SU-DHL-6 (cell line): ENCODE results near the gene PLK5.

Experiments used
- H2AFZ ChIP-seq: fragments of 200-600 bp; sonication (generic); 2 replicates; pipeline ENCODE4 v1.6.1; 2014; ENCODE audit warnings: low read depth, mild to moderate bottlenecking, moderate library complexity, mixed read lengths, antibody characterized with exemption, low read length; ENCODE audit not compliant: severe bottlenecking
- H3F3A ChIP-seq: fragments of 200-600 bp; shearing (Covaris generic); 2 replicates; pipeline ENCODE4 v1.6.0; 2016; ENCODE audit warnings: antibody characterized with exemption, mild to moderate bottlenecking; ENCODE audit not compliant: insufficient read depth
- H3K27ac ChIP-seq: fragments of 200-600 bp; sonication (generic); 2 replicates; pipeline ENCODE4 v1.5.1; 2016; ENCODE audit warnings: low read depth, mild to moderate bottlenecking, low read length, moderate library complexity, mixed read lengths
- H3K27me3 ChIP-seq: fragments of 200-600 bp; sonication (generic), shearing (Covaris generic); 2 replicates; pipeline ENCODE4 v1.6.0; 2014; ENCODE audit warnings: mild to moderate bottlenecking, low read length
- H3K36me3 ChIP-seq: fragments of 200-600 bp; sonication (generic); 2 replicates; pipeline ENCODE4 v1.6.1; 2014; ENCODE audit warnings: mild to moderate bottlenecking, low read length, mixed read lengths
- H3K4me2 ChIP-seq: fragments of 300-600, 200-600 bp; shearing (Covaris generic), sonication (generic); 2 replicates; pipeline ENCODE4 v1.6.0; 2014; ENCODE audit warnings: low read length, low read depth, mild to moderate bottlenecking; ENCODE audit not compliant: poor library complexity, severe bottlenecking
- H3K4me3 ChIP-seq: fragments of 200-600 bp; sonication (generic); 2 replicates; pipeline ENCODE4 v1.5.1; 2014; ENCODE audit warnings: antibody characterized with exemption, low read length, mild to moderate bottlenecking, mixed read lengths; ENCODE audit not compliant: insufficient read depth, poor library complexity, severe bottlenecking
- H3K79me2 ChIP-seq: fragments of 200-600 bp; sonication (generic); 2 replicates; pipeline ENCODE4 v1.6.1; 2014; ENCODE audit warnings: mild to moderate bottlenecking, low read length, moderate library complexity; ENCODE audit not compliant: insufficient read depth
- H3K9ac ChIP-seq: fragments of 200-600 bp; sonication (generic); 2 replicates; pipeline ENCODE4 v1.7.0; 2014; ENCODE audit warnings: mild to moderate bottlenecking, low read length
- H3K9me2 ChIP-seq: fragments of 200-600 bp; sonication (generic); replicated peaks from 2 replicates; pipeline ENCODE4 v1.6.1; 2014; ENCODE audit warnings: low read length; ENCODE audit not compliant: insufficient read depth
- H3K9me3 ChIP-seq: fragments of 200-600 bp; sonication (generic); 2 replicates; pipeline ENCODE4 v1.6.1; 2014; ENCODE audit warnings: low read length, mixed read lengths; ENCODE audit not compliant: insufficient read depth
- H4K20me1 ChIP-seq: fragments of 200-600 bp; sonication (generic); 2 replicates; pipeline ENCODE4 v1.6.1; 2014; ENCODE audit warnings: low read depth, mild to moderate bottlenecking, antibody characterized with exemption, low read length, moderate library complexity, mixed read lengths
- CTCF ChIP-seq: fragments of 200-600 bp; sonication (generic); IDR thresholded peaks from one replicate; pipeline ENCODE4 v1.5.1; 2017; ENCODE audit warnings: antibody characterized with exemption, mild to moderate bottlenecking, low read length, moderate library complexity; ENCODE audit not compliant: insufficient read depth, poor library complexity, severe bottlenecking
- EZH2phosphoT487 ChIP-seq: fragments of 200-600 bp; sonication (generic), shearing (Covaris generic); conservative IDR thresholded peaks from 2 replicates; pipeline ENCODE4 v1.6.1; 2018; ENCODE audit warnings: mild to moderate bottlenecking, antibody characterized with exemption, low read length, moderate library complexity, mixed read lengths

Gene PLK5

GRCh38 chr19:1585243-1585580, 61.3 kb downstream of the PLK5 start:
- peaks cover 4% of the 10 kb centered on the region; the same call in 1 of the 2 replicates for H4K20me1 ChIP-seq
- H2AFZ ChIP-seq: no peak overlapping the region
- H3K4me3 ChIP-seq: no peak overlapping the region
- no peaks in the 10 kb centered on the region for H3K9me3 ChIP-seq
- no peaks in the 10 kb centered on the region for H3F3A ChIP-seq
- H3K27me3 ChIP-seq: no peaks in the 10 kb centered on the region
- H3K9ac ChIP-seq: no peak overlapping the region
- no peak overlapping the region for H3K27ac ChIP-seq
- peaks cover 7% of the 10 kb centered on the region; the same call in 1 of the 2 replicates for H3K36me3 ChIP-seq
- TF ChIP-seq CTCF (no peak), EZH2phosphoT487 (no peak)
- no peak overlapping the region for H3K4me2 ChIP-seq
- H3K79me2 ChIP-seq: peaks cover 49% of the 10 kb centered on the region
- H3K9me2 ChIP-seq: no peaks in the 10 kb centered on the region
